Measurements from ENCODE around the gene FTCD.

Gene FTCD

DNA sequence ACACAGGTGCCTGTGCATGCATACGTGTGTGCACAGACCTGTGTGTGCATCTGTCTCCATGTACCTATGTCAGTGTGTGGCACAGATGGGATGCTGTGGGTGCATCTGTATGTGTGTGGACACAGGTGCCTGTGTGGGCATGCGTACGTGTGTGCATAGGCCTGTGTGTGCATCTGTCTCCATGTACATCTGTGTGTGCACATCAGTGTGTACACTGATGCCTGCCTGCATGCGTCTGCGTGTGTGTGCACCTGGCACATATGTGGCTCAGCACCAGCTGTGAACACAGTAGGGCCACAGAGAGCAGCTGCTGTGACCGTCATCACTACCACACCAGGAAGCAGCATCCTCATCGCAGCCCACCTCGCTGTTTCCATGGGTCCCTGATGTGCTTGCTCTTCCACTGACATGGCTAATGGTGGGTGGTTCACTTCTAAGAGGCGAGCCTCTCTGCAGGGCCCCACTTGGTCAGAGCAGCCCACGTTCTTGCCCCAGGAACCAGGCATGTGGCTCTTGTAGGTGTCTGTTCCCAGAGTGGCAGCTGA is 38.5 kb upstream of the FTCD start:
- no peaks in the 10 kb centered on the region for H3K9me3 ChIP-seq (ENCODE audit: control insufficient read depth, low read depth, low read length)
- H3K36me3 ChIP-seq (ENCODE audit: control insufficient read depth, low read depth, low read length): peaks cover 52% of the 10 kb centered on the region
- H3K4me3 ChIP-seq (ENCODE audit: low read length): no peak overlapping the region
- H3K27me3 ChIP-seq (ENCODE audit: control insufficient read depth, insufficient read depth, low read length): no peaks in the 10 kb centered on the region
- no peak overlapping the region for H3K27ac ChIP-seq (ENCODE audit: low read length)
- H3K4me1 ChIP-seq (ENCODE audit: control insufficient read depth, low read depth, low read length): peaks cover 2% of the 10 kb centered on the region
- no peak overlapping the region for H3K9ac ChIP-seq (ENCODE audit: low read length)

DNA sequence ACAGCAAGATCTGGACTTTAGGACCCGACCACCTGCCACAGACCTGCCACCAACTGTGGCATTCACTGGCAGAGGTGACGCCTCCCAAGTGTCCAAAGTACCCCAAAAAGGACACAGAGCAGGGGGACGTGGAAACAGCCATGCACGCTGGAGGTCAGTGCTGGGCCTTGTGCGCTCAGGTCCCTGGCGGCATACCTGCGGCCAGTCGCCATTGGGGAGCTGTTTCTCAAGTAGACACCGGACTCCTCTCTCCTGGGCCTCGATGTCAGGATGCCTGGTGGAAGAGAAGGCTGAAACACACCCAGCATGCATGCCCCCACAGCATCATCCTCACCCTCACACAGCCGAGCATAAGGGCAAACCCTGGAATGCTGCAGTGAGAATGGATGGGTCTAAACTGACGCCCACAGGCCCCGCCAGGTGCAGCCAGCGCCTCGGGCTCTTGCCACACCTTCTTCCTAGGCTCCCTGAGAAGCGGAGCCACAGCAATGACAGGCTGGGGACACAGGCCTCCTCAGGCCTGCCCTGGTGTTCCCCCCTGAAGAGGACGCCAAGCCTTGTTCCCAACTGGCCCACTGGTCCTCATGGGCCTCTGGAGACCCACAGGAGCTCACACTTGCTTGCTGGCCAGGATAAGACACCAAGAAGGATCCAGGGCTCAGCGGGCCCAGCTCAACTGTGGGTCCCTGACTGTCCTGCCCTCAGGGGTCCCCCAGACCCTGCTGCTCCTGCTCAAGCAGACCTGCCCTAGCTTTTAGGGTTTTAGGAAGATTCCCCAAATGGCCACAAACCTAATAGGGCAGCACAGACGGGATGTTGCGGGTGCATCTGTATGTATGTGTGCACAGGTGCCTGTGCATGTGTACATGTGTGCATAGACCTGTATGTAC is 36.6 kb upstream of the FTCD start:
- H3K4me1 ChIP-seq (ENCODE audit: control insufficient read depth, low read depth, low read length): peaks cover 15% of the 10 kb centered on the region
- H3K36me3 ChIP-seq (ENCODE audit: control insufficient read depth, low read depth, low read length): peaks cover 40% of the 10 kb centered on the region

DNA sequence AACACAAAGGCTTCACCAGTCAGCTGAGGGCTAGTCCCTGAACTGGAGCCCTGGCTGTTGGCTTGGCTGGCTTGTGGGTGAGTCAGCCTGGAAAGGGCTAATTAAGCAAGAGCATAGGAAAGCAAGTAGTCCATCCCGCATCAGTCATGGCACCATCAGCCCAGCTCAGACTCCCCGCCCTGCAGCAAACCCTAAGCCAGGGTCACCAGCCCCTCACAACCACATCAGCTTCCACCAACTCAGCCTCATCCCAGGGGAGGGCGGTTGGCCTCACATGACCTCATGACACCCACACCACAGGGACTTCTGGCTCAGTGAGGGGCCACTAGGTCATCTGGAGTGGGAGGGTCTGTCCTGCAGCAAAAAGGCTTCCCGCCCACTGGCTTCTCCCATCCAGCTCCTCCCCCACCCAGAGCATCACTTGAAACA is 35.9 kb upstream of the FTCD start:
- peaks cover 34% of the 10 kb centered on the region for H3K36me3 ChIP-seq (ENCODE audit: control insufficient read depth, low read depth, low read length)
- H3K27ac ChIP-seq (ENCODE audit: low read length): no peak overlapping the region
- no peaks in the 10 kb centered on the region for H3K9me3 ChIP-seq (ENCODE audit: control insufficient read depth, low read depth, low read length)

More for the DNA sequence above, 36.6 kb upstream of the FTCD start:
- no peaks in the 10 kb centered on the region for H3K27me3 ChIP-seq (ENCODE audit: control insufficient read depth, insufficient read depth, low read length)
- H3K27ac ChIP-seq (ENCODE audit: low read length): no peak overlapping the region
- no peak overlapping the region for H3K9ac ChIP-seq (ENCODE audit: low read length)
- no peaks in the 10 kb centered on the region for H3K9me3 ChIP-seq (ENCODE audit: control insufficient read depth, low read depth, low read length)
- no peak overlapping the region for H3K4me3 ChIP-seq (ENCODE audit: low read length)

DNA sequence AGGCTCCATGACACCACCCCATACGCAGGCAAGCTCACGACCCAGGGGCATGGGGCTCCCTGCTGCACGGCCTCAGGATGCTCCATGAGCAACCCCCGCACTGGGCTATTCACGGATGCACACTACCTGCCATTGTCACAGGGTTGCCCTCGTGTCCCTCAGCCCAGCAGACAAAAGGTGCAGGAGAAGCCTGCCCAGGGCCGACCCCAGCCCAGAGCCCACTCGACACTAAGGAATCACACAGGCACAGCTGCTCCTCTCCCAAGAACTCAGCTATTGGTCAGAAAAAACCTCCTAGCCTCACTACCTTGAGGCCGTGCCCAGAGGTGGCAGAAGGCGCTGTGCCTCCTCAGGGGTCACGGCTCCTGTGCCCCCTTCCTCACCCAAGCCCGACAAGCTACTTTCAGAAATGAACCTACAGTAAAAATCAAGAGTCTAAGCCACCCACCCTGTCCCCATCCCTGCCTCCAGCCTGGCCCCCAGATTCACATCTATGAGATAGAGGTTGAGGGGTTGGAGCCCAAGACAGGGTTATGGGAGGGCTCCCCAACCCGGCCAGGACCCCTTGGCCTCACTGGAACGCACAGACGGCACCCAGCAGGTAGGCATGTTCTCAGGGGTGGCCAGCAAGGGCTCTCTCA is 35.2 kb upstream of the FTCD start:
- peaks cover 27% of the 10 kb centered on the region for H3K36me3 ChIP-seq (ENCODE audit: control insufficient read depth, low read depth, low read length)
- no peak overlapping the region for H3K4me3 ChIP-seq (ENCODE audit: low read length)
- H3K27ac ChIP-seq (ENCODE audit: low read length): no peak overlapping the region
- peaks cover 15% of the 10 kb centered on the region for H3K4me1 ChIP-seq (ENCODE audit: control insufficient read depth, low read depth, low read length)
- no peaks in the 10 kb centered on the region for H3K9me3 ChIP-seq (ENCODE audit: control insufficient read depth, low read depth, low read length)
- no peak overlapping the region for H3K9ac ChIP-seq (ENCODE audit: low read length)
- H3K27me3 ChIP-seq (ENCODE audit: control insufficient read depth, insufficient read depth, low read length): no peaks in the 10 kb centered on the region

More for the DNA sequence above, 35.9 kb upstream of the FTCD start:
- no peaks in the 10 kb centered on the region for H3K27me3 ChIP-seq (ENCODE audit: control insufficient read depth, insufficient read depth, low read length)
- H3K9ac ChIP-seq (ENCODE audit: low read length): no peak overlapping the region
- H3K4me3 ChIP-seq (ENCODE audit: low read length): no peak overlapping the region
- peaks cover 15% of the 10 kb centered on the region for H3K4me1 ChIP-seq (ENCODE audit: control insufficient read depth, low read depth, low read length)

DNA sequence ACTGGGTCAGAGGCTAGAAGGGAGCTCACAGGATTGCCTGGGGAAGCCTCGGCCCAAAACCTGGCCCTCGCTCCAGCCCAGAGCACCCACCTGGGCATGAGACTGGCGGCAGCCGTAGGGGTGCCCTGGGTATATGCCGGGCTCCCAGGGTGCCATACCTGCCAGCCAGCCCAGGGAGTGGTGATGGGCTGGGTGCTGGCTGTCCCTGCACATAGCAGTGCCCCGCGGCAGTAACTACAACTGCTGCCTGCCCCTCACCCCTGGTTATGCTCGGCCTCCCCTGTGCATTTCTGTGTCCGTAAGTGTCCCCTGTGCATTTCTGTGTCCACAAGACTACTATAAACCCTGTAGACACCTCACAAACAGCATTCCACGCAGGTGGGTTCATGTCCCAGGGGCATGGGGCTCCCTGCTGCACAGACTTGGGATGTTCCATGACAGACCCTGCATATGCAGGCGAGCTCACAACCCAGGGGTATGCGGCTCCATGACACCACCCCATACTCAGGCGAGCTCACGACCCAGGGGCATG is 34.6 kb upstream of the FTCD start:
- peaks cover 15% of the 10 kb centered on the region for H3K4me1 ChIP-seq (ENCODE audit: control insufficient read depth, low read depth, low read length)
- peaks cover 23% of the 10 kb centered on the region for H3K36me3 ChIP-seq (ENCODE audit: control insufficient read depth, low read depth, low read length)

DNA sequence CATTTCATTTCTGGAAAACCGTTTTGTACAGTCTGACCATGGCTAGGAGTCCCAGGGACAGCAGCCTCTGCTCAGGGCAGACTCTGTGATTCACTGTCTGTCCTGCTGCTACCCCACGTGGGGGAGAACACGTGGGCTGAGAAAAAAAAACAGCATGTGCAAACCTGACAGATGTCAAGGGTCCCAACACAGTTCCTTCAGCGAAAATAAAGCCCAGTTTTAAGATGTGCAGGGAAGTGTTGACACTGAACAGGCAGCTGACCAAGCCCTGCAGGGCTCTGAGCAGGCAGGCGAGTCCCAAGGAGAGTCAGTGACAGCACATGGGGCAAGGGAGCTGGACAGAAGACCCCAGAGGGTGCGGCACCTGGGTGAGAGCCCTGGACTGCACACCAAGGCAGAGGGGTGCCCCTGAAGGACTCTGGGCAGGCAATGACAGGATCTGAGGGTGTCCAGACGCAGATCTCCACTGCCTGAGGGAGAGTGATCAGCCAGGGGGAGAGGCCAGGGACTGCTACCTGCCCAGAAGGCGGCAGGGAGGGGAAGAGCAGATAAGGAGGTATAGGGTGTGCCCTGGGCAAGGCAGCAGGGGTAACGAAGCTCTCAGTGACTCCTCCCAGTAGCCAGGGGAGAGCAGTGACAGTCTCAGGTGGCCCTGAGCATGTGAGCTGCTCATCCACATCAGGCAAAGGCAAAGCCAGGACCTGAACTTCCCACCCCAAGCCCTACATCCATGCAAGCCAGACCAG is 34.0 kb upstream of the FTCD start:
- Histone ChIP-seq H3K27me3 (ENCODE audit: control insufficient read depth, insufficient read depth, low read length) (no peaks in the 10 kb centered on the region), H3K27ac (ENCODE audit: low read length) (no peak overlapping the region), H3K4me1 (ENCODE audit: control insufficient read depth, low read depth, low read length) (peaks cover 15% of the 10 kb centered on the region), H3K9ac (ENCODE audit: low read length) (no peak overlapping the region), H3K9me3 (ENCODE audit: control insufficient read depth, low read depth, low read length) (no peaks in the 10 kb centered on the region), H3K4me3 (ENCODE audit: low read length) (no peak overlapping the region), H3K36me3 (ENCODE audit: control insufficient read depth, low read depth, low read length) (peaks cover 23% of the 10 kb centered on the region)

More for the DNA sequence above, 34.6 kb upstream of the FTCD start:
- Histone ChIP-seq H3K4me3 (ENCODE audit: low read length) (no peak overlapping the region), H3K27me3 (ENCODE audit: control insufficient read depth, insufficient read depth, low read length) (no peaks in the 10 kb centered on the region), H3K27ac (ENCODE audit: low read length) (no peak overlapping the region), H3K9ac (ENCODE audit: low read length) (no peak overlapping the region), H3K9me3 (ENCODE audit: control insufficient read depth, low read depth, low read length) (no peaks in the 10 kb centered on the region)

DNA sequence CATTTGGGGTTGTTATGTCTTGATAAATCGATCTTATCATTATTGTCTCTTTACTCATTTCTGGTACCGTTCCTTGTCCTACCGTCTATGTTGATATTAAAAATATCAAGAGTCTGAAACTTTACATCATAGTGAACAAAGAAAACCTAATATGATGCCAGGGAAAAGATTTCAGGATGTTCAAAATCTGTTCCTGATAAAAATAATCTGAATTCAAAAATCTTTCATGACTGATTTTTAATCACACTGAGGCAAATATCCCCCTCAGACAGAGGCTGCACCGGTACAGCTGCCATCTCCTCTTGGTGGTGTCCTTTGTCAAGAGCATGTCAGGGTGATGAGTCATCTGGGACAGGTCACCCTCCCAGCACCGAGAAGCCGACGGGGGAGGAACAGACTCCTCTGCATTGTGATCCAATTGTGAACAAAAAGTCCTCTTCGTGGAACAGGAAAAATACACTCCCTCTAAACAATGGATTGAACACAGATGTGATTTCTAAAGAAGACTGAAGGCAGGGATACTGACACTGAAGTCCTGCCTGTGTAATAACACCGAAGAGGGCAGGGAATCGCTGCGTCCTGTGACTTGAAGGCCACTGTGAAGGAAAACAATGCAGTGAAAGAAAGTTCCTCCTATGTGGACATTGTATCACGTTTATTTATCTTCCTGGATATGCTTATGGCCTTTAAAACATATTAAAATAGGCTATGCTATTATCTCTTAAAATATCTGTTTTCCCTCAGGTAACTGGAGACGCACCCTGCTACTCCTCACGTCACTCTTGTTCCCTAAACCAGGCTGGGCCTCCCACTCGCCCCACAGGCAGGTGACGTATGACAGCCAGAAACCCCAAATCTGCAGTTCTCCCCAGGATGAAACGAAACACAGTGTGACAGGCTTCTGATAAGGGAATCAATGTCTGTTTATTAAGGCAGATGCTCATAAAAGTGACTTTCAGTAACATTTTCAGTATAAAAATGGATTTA is 33.1 kb upstream of the FTCD start:
- Histone ChIP-seq H3K4me1 (ENCODE audit: control insufficient read depth, low read depth, low read length) (peaks cover 15% of the 10 kb centered on the region), H3K9me3 (ENCODE audit: control insufficient read depth, low read depth, low read length) (no peaks in the 10 kb centered on the region), H3K9ac (ENCODE audit: low read length) (no peak overlapping the region), H3K36me3 (ENCODE audit: control insufficient read depth, low read depth, low read length) (peaks cover 18% of the 10 kb centered on the region), H3K27ac (ENCODE audit: low read length) (no peak overlapping the region), H3K4me3 (ENCODE audit: low read length) (no peak overlapping the region), H3K27me3 (ENCODE audit: control insufficient read depth, insufficient read depth, low read length) (no peaks in the 10 kb centered on the region)

DNA sequence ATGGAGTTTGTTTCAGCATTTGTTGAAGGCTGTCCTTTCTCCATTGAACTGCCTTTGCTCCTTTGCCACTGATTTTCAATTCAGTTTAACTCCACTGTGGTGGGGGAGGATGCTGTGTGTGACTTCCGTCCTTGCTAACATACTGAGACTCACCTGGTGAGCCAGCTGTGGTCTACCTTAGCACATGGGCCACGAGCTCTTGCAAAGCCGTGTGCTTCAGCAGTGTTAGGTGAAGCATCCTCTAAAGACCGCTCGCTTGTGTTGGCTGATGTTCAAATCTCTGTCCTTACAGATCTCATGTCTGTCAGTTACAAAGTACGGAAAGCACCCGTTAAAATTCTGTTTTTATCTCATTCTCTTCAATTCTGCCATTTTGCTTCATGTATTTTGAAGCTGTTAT is 32.4 kb upstream of the FTCD start:
- peaks cover 15% of the 10 kb centered on the region for H3K4me1 ChIP-seq (ENCODE audit: control insufficient read depth, low read depth, low read length)
- H3K9me3 ChIP-seq (ENCODE audit: control insufficient read depth, low read depth, low read length): no peaks in the 10 kb centered on the region
- H3K4me3 ChIP-seq (ENCODE audit: low read length): no peak overlapping the region
- no peak overlapping the region for H3K9ac ChIP-seq (ENCODE audit: low read length)
- H3K27ac ChIP-seq (ENCODE audit: low read length): no peak overlapping the region
- peaks cover 11% of the 10 kb centered on the region for H3K36me3 ChIP-seq (ENCODE audit: control insufficient read depth, low read depth, low read length)
- H3K27me3 ChIP-seq (ENCODE audit: control insufficient read depth, insufficient read depth, low read length): no peaks in the 10 kb centered on the region

DNA sequence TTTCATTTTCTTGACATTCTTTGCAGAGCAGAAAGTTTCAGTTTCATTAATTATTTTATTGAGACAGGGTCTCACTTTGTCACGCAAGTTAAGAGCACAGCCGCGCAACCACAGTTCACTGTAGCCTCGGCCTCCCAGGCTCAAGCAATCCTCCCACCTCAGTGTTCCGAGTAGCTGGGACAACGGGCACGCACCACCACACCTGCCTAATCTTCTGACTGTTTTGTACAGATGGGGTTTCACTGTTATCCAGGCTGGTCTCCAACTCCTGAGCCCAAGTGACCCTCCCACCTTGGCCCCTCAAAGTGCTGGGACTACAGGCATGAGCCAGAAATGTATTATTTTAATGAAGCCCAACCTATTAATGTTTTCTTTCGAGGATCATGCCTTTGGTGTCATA is 31.9 kb upstream of the FTCD start:
- H3K4me3 ChIP-seq (ENCODE audit: low read length): no peak overlapping the region
- peaks cover 15% of the 10 kb centered on the region for H3K4me1 ChIP-seq (ENCODE audit: control insufficient read depth, low read depth, low read length)
- H3K36me3 ChIP-seq (ENCODE audit: control insufficient read depth, low read depth, low read length): peaks cover 5% of the 10 kb centered on the region
- no peak overlapping the region for H3K27ac ChIP-seq (ENCODE audit: low read length)
- H3K9me3 ChIP-seq (ENCODE audit: control insufficient read depth, low read depth, low read length): no peaks in the 10 kb centered on the region
- H3K27me3 ChIP-seq (ENCODE audit: control insufficient read depth, insufficient read depth, low read length): no peaks in the 10 kb centered on the region
- no peak overlapping the region for H3K9ac ChIP-seq (ENCODE audit: low read length)

DNA sequence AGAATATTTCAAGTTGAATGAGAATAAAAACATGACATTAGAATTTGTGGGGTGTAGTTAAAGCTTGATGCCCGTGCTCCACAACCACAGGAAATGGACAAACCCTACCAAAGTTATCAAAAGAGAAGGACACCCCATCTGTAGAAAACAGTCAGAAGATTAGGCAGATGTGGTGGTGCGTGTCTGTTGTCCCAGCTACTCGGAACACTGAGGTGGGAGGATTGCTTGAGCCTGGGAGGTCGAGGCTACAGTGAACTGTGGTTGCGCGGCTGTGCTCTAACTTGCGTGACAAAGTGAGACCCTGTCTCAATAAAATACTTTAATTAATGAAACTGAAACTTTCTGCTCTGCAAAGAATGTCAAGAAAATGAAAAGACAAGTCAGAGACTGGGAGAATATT is 30.3 kb upstream of the FTCD start:
- Histone ChIP-seq H3K27me3 (ENCODE audit: control insufficient read depth, insufficient read depth, low read length) (no peaks in the 10 kb centered on the region), H3K9ac (ENCODE audit: low read length) (no peak overlapping the region), H3K4me3 (ENCODE audit: low read length) (no peak overlapping the region), H3K9me3 (ENCODE audit: control insufficient read depth, low read depth, low read length) (no peaks in the 10 kb centered on the region), H3K36me3 (ENCODE audit: control insufficient read depth, low read depth, low read length) (no peaks in the 10 kb centered on the region), H3K4me1 (ENCODE audit: control insufficient read depth, low read depth, low read length) (peaks cover 15% of the 10 kb centered on the region), H3K27ac (ENCODE audit: low read length) (no peak overlapping the region)

Measured in iPS-18a (cell line).